HepG2 (cell line): ENCODE results near the gene TSPAN11. TPM values are rescaled to one million over a fixed set of nuclear protein-coding genes. Genes with fewer than 3 reads are reported as not detected.

Experiments used
- DR1 ChIP-seq: sonication (generic); formaldehyde crosslinking; IDR thresholded peaks from 2 replicates; pipeline ENCODE4 v1.8.0; 2021; ENCODE audit warnings: mild to moderate bottlenecking, missing genetic modification reagents, inconsistent platforms
- FOXA1 ChIP-seq, 2 experiments: fragments of 450-650 bp in 1 of 2; sonication (generic) in 1 of 2; formaldehyde crosslinking in 1 of 2; IDR thresholded peaks; 2 replicates each; pipeline versions ENCODE4 v1.4.0 to v1.6.1; 2016 to 2020; ENCODE audit warnings: missing genetic modification reagents in 1 of 2
- FOXA3 ChIP-seq: IDR thresholded peaks from 2 replicates; pipeline ENCODE4 v1.6.1; 2016; ENCODE audit warnings: missing genetic modification reagents, missing compliant biosample characterization
- ZNF207 ChIP-seq: fragments of 450-650 bp; IDR thresholded peaks from 2 replicates; pipeline ENCODE4 v1.6.1; 2016; ENCODE audit warnings: antibody characterized with exemption, borderline replicate concordance
- ZNF446 ChIP-seq: sonication (generic); formaldehyde crosslinking; IDR thresholded peaks from 2 replicates; pipeline ENCODE4 v1.5.0; 2020; ENCODE audit warnings: mild to moderate bottlenecking, missing genetic modification reagents
- polyA plus RNA-seq, 8 experiments: library from polyadenylated mRNA; depleted of rRNA in 3 of 8; stranded (reverse) in 7 of 8; unstranded in 1 of 8; fragments of >200 nt; fragmentation: Illumina TruSeq in 4 of 8; extraction: Trizol in 4 of 8; gene quantifications; 2 replicates each; pipeline versions ENCODE4 v1.2.1 to v1.2.3, GENCODE V29; 2011 to 2016; ENCODE audit warnings: low read depth in 4 of 8, missing spikeins in 1 of 8, mixed read lengths in 1 of 8; ENCODE audit not compliant: insufficient read depth in 1 of 8
- total RNA-seq, 5 experiments: library from RNA; depleted of rRNA; stranded (reverse); fragments of >200 nt; fragmentation: Illumina TruSeq; extraction: Trizol; gene quantifications; 2 replicates each; pipeline ENCODE4 v1.2.3, GENCODE V29; 2016; ENCODE audit warnings: low read depth in 1 of 5
- TF ChIP-seq, protein P1 (sequence below): sonication (generic); formaldehyde crosslinking; IDR thresholded peaks from 2 replicates; pipeline ENCODE4 v1.4.0; 2020; ENCODE audit warnings: low read depth, missing genetic modification reagents
- TF ChIP-seq, protein P2 (sequence below): IDR thresholded peaks from 2 replicates; pipeline ENCODE4 v1.4.0; 2020; ENCODE audit warnings: mild to moderate bottlenecking, missing genetic modification reagents
- TF ChIP-seq, protein P3 (sequence below): sonication (generic); formaldehyde crosslinking; IDR thresholded peaks from 2 replicates; pipeline ENCODE4 v1.4.0; 2020; ENCODE audit warnings: missing genetic modification reagents, mild to moderate bottlenecking, borderline replicate concordance

The TSPAN11 gene
- total and polyA plus RNA-seq, 2 of the 13 experiments (the other 11 are each of a cell fraction or from before 2014, with no cell fraction given), result 0.01 to 0.07 TPM

DNA sequence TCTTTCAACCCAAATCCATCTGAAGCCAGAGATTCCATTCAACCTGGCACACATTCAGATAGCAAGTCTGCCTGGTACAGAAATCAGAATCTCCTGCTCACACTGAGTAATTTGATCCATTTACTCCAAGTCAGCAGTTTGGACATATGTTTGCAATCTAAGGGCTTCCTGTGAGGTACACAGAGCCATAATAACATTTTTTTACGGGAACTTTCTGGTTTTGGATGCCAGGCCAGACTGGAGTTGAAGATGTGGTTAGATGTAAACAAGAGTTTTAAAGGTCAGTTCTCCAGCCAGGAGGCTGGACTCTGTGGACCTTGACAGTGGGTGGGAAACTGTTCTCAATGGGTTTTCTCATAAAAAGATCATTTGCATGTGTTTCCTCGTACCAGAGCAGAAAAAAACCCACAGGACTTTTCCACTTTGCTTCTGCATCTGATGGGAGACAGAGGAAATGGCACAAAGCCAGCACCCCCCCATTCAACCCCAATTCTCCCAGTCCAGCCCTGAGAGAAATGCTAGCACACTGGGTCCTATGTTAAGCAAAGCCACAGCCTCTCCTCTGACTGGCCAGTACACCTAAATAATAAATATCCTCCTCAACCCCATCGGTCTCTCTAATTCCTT, 17.7 kb upstream of the TSPAN11 start (continued):
- TF ChIP-seq ZNF446 (CRISPR knock-in tag), result no peak
- TF ChIP-seq ZNF207, result no peak
- no peak for TF ChIP-seq FOXA1 (IDR thresholded peaks at IDR 0.05)
- TF ChIP-seq FOXA1 (CRISPR knock-in tag; IDR thresholded peaks at IDR 0.05), result peak; percentile 34; the same call in 1 of the 2 replicates
- TF ChIP-seq, protein P1, sequence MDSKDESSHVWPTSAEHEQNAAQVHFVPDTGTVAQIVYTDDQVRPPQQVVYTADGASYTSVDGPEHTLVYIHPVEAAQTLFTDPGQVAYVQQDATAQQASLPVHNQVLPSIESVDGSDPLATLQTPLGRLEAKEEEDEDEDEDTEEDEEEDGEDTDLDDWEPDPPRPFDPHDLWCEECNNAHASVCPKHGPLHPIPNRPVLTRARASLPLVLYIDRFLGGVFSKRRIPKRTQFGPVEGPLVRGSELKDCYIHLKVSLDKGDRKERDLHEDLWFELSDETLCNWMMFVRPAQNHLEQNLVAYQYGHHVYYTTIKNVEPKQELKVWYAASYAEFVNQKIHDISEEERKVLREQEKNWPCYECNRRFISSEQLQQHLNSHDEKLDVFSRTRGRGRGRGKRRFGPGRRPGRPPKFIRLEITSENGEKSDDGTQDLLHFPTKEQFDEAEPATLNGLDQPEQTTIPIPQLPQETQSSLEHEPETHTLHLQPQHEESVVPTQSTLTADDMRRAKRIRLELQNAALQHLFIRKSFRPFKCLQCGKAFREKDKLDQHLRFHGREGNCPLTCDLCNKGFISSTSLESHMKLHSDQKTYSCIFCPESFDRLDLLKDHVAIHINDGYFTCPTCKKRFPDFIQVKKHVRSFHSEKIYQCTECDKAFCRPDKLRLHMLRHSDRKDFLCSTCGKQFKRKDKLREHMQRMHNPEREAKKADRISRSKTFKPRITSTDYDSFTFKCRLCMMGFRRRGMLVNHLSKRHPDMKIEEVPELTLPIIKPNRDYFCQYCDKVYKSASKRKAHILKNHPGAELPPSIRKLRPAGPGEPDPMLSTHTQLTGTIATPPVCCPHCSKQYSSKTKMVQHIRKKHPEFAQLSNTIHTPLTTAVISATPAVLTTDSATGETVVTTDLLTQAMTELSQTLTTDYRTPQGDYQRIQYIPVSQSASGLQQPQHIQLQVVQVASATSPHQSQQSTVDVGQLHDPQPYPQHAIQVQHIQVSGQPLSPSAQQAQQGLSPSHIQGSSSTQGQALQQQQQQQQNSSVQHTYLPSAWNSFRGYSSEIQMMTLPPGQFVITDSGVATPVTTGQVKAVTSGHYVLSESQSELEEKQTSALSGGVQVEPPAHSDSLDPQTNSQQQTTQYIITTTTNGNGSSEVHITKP, result peak; percentile 76; the same call in 1 of the 2 replicates
- TF ChIP-seq, protein P2, sequence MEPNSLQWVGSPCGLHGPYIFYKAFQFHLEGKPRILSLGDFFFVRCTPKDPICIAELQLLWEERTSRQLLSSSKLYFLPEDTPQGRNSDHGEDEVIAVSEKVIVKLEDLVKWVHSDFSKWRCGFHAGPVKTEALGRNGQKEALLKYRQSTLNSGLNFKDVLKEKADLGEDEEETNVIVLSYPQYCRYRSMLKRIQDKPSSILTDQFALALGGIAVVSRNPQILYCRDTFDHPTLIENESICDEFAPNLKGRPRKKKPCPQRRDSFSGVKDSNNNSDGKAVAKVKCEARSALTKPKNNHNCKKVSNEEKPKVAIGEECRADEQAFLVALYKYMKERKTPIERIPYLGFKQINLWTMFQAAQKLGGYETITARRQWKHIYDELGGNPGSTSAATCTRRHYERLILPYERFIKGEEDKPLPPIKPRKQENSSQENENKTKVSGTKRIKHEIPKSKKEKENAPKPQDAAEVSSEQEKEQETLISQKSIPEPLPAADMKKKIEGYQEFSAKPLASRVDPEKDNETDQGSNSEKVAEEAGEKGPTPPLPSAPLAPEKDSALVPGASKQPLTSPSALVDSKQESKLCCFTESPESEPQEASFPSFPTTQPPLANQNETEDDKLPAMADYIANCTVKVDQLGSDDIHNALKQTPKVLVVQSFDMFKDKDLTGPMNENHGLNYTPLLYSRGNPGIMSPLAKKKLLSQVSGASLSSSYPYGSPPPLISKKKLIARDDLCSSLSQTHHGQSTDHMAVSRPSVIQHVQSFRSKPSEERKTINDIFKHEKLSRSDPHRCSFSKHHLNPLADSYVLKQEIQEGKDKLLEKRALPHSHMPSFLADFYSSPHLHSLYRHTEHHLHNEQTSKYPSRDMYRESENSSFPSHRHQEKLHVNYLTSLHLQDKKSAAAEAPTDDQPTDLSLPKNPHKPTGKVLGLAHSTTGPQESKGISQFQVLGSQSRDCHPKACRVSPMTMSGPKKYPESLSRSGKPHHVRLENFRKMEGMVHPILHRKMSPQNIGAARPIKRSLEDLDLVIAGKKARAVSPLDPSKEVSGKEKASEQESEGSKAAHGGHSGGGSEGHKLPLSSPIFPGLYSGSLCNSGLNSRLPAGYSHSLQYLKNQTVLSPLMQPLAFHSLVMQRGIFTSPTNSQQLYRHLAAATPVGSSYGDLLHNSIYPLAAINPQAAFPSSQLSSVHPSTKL, result peak; percentile 26; the same call in 1 of the 2 replicates
- TF ChIP-seq DR1, result no peak
- TF ChIP-seq, protein P3, sequence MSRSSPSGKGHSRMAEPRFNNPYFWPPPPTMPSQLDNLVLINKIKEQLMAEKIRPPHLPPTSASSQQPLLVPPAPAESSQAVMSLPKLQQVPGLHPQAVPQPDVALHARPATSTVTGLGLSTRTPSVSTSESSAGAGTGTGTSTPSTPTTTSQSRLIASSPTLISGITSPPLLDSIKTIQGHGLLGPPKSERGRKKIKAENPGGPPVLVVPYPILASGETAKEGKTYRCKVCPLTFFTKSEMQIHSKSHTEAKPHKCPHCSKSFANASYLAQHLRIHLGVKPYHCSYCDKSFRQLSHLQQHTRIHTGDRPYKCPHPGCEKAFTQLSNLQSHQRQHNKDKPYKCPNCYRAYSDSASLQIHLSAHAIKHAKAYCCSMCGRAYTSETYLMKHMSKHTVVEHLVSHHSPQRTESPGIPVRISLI (CRISPR knock-in tag), result peak; percentile 36; the same call in 1 of the 2 replicates
- TF ChIP-seq FOXA3 (CRISPR knock-in tag), result peak; percentile 50
